HEK293T (cell line): Measurements from ENCODE around the gene HTR2B.

Source experiments
- CTCF ChIA-PET: fragments of 350-600 bp; formaldehyde crosslinking; extraction: SDS; loops from one replicate; lab custom pipeline; 2021; ENCODE audit warnings: antibody characterized with exemption, inconsistent platforms; lab: Yijun Ruan, JAX
- POLR2A ChIA-PET: fragments of 350-600 bp; formaldehyde crosslinking; extraction: SDS; loops from one replicate; lab custom pipeline; 2020; ENCODE audit warnings: antibody characterized with exemption, inconsistent platforms; lab: Yijun Ruan, JAX
- DNase-seq: peaks from one replicate; pipeline ENCODE4 v3.0.0; 2012; ENCODE audit warnings: mixed read lengths; ENCODE audit errors: extremely low spot score
- ARNT ChIP-seq: fragments of 450-650 bp; IDR thresholded peaks from 2 replicates; pipeline ENCODE4 v1.6.1; 2017; ENCODE audit warnings: mild to moderate bottlenecking
- BHLHE40 ChIP-seq: fragments of 450-650 bp; IDR thresholded peaks from 2 replicates; pipeline ENCODE4 v1.6.1; 2016; ENCODE audit warnings: mild to moderate bottlenecking, moderate library complexity, borderline replicate concordance
- CTBP1 ChIP-seq: fragments of 450-650 bp; IDR thresholded peaks from 2 replicates; pipeline ENCODE4 v1.6.1; 2016; ENCODE audit warnings: borderline replicate concordance
- ELF4 ChIP-seq: fragments of 450-650 bp; IDR thresholded peaks from 2 replicates; pipeline ENCODE4 v1.6.1; 2017; ENCODE audit warnings: antibody characterized with exemption
- FOXA1 ChIP-seq: fragments of 450-650 bp; IDR thresholded peaks from 2 replicates; pipeline ENCODE4 v1.6.1; 2016; ENCODE audit warnings: mild to moderate bottlenecking
- FOXK2 ChIP-seq: fragments of 450-650 bp; IDR thresholded peaks from 2 replicates; pipeline ENCODE4 v1.6.1; 2016; ENCODE audit warnings: mild to moderate bottlenecking
- FOXM1 ChIP-seq: fragments of 450-650 bp; IDR thresholded peaks from 2 replicates; pipeline ENCODE4 v1.6.1; 2017; ENCODE audit warnings: mild to moderate bottlenecking, borderline replicate concordance
- HDGF ChIP-seq: fragments of 450-650 bp; IDR thresholded peaks from 2 replicates; pipeline ENCODE4 v1.6.1; 2017; ENCODE audit warnings: antibody characterized with exemption, borderline replicate concordance
- L3MBTL2 ChIP-seq: fragments of 450-650 bp; conservative IDR thresholded peaks from 2 replicates; pipeline ENCODE4 v1.6.1; 2016; ENCODE audit warnings: mild to moderate bottlenecking
- LEF1 ChIP-seq: fragments of 450-650 bp; IDR thresholded peaks from 2 replicates; pipeline ENCODE4 v1.6.1; 2017; ENCODE audit warnings: mild to moderate bottlenecking, borderline replicate concordance
- NFRKB ChIP-seq: fragments of 450-650 bp; IDR thresholded peaks from 2 replicates; pipeline ENCODE4 v1.6.1; 2016; ENCODE audit warnings: mild to moderate bottlenecking, moderate library complexity
- SP1 ChIP-seq: fragments of 450-650 bp; IDR thresholded peaks from 2 replicates; pipeline ENCODE4 v1.6.1; 2017
- SUZ12 ChIP-seq: fragments of 450-650 bp; IDR thresholded peaks from 2 replicates; pipeline ENCODE4 v1.6.1; 2016; ENCODE audit warnings: mild to moderate bottlenecking
- TARDBP ChIP-seq: fragments of 450-650 bp; IDR thresholded peaks from 2 replicates; pipeline ENCODE4 v1.6.1; 2016
- ZNF384 ChIP-seq: fragments of 450-650 bp; IDR thresholded peaks from 2 replicates; pipeline ENCODE4 v1.6.1; 2016
- TF ChIP-seq, protein P1 (sequence below): fragments of 450-650 bp; IDR thresholded peaks from 2 replicates; pipeline ENCODE4 v1.6.1; 2016

The HTR2B gene

DNA sequence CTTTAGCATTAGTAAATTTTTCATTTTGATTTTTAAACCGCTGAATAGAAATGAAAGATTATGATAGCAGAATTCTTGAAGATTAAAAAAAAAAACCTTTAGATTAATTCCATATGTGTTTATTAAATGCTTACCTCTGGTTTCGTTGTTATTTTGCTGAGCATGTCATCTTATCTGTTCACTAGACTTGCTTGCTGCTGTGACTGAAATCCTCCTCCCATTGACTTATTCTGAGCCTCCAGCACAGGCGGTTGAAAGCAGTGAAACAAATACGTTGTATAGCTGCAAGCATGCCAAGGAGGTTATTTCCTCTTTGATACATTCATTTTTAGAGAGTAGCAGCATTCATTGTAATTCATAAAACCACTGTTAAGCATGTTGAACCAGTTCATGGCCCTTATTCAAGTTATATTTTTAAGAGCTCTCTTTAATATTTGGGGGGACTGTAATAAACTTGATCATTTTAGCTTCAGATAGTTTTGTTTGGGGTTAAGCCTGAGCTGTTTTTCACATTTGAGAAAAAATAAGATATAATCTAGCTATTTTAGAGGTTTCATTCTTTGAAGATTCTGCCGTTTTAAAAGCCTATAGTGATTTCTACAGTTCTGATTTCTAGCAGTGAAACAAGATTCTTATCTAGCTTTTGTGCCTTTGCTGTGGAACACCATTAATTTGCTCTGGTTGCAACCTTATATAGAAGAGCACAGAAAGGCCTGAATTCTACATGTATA is at the start of gene HTR2B:
Gene HTR2B (minus strand): TSS at position 205 of the 731 bp plus-strand sequence. CDS start 1,278 bp downstream, outside the sequence.
- ChIA-PET CTCF (interaction anchor here (1.0 kb wide), 2 partner anchors 9 to 15 kb away, joined by 3 read pairs; no protein-coding TSS in a partner anchor), POLR2A (interaction anchor here (1.4 kb wide), 1 partner anchor 340 kb away, joined by 3 read pairs; the partner anchor contains the start of gene NCL)
- TF ChIP-seq FOXA1 (no peak), FOXM1 (no peak), SUZ12 (no peak), ZNF384 (no peak), SP1 (no peak), L3MBTL2 (no peak), NFRKB (no peak), LEF1 (no peak), BHLHE40 (no peak), CTBP1 (no peak), HDGF (no peak), ARNT (no peak), ELF4 (no peak), TARDBP (no peak), FOXK2 (no peak)
- TF ChIP-seq, protein P1, sequence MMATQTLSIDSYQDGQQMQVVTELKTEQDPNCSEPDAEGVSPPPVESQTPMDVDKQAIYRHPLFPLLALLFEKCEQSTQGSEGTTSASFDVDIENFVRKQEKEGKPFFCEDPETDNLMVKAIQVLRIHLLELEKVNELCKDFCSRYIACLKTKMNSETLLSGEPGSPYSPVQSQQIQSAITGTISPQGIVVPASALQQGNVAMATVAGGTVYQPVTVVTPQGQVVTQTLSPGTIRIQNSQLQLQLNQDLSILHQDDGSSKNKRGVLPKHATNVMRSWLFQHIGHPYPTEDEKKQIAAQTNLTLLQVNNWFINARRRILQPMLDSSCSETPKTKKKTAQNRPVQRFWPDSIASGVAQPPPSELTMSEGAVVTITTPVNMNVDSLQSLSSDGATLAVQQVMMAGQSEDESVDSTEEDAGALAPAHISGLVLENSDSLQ, result no peak
- no peak for DNase-seq

DNA sequence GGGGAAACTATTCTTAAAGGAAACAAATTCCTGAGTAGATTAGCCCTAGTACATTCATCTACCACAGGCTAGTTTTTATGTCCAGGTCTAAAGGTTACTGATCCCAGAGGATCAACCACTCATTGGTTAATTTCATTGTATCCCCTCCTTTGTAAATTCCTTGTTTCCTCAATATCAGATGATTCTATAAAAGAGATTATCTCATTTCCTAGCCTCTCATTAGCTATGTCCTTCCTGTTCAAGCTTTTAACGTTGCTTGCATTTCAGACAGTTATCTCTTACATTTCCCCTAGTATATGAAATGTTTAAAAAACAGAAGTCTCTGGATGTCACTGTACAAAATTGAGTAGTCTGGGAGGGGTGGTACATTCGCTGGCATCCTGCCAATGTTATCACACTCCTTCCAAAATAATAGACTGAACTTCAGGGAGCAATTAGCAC is 49.4 kb upstream of the HTR2B start:
- TF ChIP-seq FOXA1 (no peak), FOXK2 (no peak), TARDBP (no peak)
- ChIA-PET POLR2A (no interaction called here), CTCF (interaction anchor here (0.9 kb wide), 1 partner anchor 70 kb away, joined by 3 read pairs; no protein-coding TSS in a partner anchor)
- DNase-seq, result no peak

DNA sequence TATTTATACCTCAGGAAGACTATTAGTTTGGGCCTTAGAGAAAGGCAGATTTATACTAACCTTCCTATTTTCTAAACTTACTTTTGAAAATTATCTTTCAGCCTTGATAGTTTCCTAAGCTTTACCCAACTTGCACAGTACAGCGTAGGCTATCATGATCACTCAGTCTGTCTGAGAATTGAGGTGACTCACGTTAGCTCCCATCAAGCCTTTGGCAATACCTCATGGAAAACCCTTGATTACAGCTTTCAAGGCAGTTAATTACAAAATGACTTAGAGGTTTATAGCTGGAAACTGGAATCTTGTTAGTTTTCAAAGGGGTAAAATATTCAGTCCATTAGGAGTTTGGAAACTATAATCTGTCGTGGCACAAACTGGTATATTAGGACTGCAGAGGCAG is 47.2 kb upstream of the HTR2B start:
- TF ChIP-seq BHLHE40 (no peak), L3MBTL2 (no peak), CTBP1 (no peak), FOXA1 (no peak), HDGF (no peak), ZNF384 (no peak), SUZ12 (no peak), SP1 (no peak), NFRKB (no peak), FOXK2 (no peak), ELF4 (no peak), LEF1 (no peak), ARNT (no peak)
- TF ChIP-seq, protein P1, result no peak
- no peak for DNase-seq
- ChIA-PET CTCF (no interaction called here), POLR2A (no interaction called here)

DNA sequence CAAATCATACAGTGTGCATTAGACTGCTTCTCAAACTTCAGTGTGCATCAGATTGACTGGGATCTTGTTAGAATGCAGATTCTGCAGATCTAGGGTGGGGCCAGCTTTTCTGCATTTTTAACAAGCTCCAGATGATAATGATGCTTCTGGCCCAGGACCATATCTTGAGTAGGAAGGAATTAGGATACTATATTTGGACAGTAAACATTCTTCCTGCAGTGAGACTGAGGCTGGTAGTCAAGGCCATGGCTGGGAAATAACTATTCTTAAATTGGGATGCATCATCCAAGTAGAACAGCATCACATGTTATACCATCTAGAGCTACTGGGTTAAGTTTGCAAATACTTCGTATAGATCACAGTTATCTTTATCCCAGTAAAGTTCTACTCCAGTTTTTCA is 45.2 kb upstream of the HTR2B start:
- TF ChIP-seq, protein P1, result no peak
- TF ChIP-seq ELF4, result no peak
- TF ChIP-seq ARNT, result no peak
- no peak for TF ChIP-seq LEF1
- TF ChIP-seq HDGF, result no peak
- TF ChIP-seq FOXM1, result no peak
- no peak for TF ChIP-seq TARDBP
- CTCF ChIA-PET, result no interaction called here
- no peak for DNase-seq
- POLR2A ChIA-PET, result no interaction called here

DNA sequence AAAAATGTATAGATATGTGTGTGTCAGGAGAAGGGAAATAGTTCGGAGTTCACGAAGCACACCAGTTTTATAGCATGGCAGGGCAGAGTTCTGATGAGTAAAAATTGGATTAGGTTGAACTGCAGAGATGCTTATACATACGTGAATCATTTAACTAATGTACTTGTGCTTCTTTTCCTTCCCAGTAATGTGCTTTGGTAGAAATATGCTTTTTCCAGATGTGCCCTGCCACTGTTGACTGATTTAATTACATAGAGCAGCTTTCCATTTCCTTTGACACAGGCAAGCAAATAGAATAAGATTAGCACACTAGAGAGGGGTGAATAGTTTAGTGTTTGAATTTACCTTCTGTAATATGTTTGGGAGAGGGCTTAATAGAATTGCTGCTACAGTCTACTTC is 44.6 kb upstream of the HTR2B start:
- ChIA-PET POLR2A (no interaction called here), CTCF (no interaction called here)
- no peak for DNase-seq
- TF ChIP-seq, protein P1, result no peak
- TF ChIP-seq SUZ12, result no peak

DNA sequence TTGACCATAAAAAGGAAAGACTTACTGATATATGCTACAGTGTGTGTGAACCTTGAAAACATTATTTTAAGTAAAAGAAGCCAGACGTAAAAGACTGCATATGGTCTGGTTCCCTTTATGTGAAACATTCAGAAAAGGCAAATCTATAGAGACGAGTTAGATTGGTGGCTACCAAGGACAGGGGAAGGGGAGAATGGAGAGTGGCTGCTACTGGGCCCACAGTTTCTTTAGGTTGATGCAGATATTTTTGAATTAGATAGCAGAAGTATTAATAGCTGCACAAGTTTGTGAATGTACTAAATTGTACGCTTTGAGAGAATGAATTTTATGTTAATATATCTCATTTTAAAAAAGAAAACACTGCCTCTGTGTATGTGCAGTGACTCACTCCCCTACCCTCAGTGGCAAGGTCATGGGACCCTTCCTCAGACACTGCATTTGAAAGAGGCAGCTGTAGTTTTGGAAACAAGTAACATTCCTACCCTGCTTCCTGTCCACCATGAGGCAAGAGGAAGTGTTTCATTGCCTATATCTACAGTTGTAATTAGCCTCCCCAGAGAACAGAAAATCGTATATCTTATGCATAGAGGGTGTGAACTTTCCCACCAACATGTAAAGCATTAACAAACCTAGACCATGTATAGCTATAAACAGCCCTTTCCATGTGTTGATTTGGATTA is 43.8 kb upstream of the HTR2B start:
- ChIA-PET POLR2A (no interaction called here), CTCF (no interaction called here)
- DNase-seq, result no peak
- TF ChIP-seq L3MBTL2, result no peak
- TF ChIP-seq FOXK2, result no peak
- no peak for TF ChIP-seq LEF1
- TF ChIP-seq SP1, result no peak
- no peak for TF ChIP-seq FOXM1
- TF ChIP-seq TARDBP, result no peak
- no peak for TF ChIP-seq BHLHE40
- TF ChIP-seq, protein P1, result no peak
- no peak for TF ChIP-seq CTBP1
- TF ChIP-seq ZNF384, result no peak
- TF ChIP-seq NFRKB, result no peak
- no peak for TF ChIP-seq HDGF
- no peak for TF ChIP-seq SUZ12
- TF ChIP-seq ELF4, result no peak
- TF ChIP-seq ARNT, result no peak
- TF ChIP-seq FOXA1, result no peak
